Cardiac muscle cell (in vitro differentiated cells and primary cell): Measurements from ENCODE around the gene ZIM2. TPM values are rescaled to one million over a fixed set of nuclear protein-coding genes. Genes with fewer than 3 reads are reported as not detected.

Experiments
- DNase-seq, 2 donors: peaks; one replicate each; pipeline versions ENCODE4 v3.0.0 to v3.0.0-alpha.2; 2010 to 2017; ENCODE audit warnings: low read depth in 1 of 2, low spot score in 1 of 2
- H3K27ac ChIP-seq: fragments of 200-600 bp; sonication (generic); 2 replicates; pipeline ENCODE4 v1.5.1; 2016
- H3K27me3 ChIP-seq: fragments of 200-600 bp; sonication (generic); 2 replicates; pipeline ENCODE4 v1.6.0; 2016; ENCODE audit warnings: control low read depth
- H3K36me3 ChIP-seq: fragments of 200-600 bp; sonication (generic); 2 replicates; pipeline ENCODE4 v1.5.1; 2016; ENCODE audit warnings: control low read depth
- H3K4me1 ChIP-seq: fragments of 200-600 bp; sonication (generic); 2 replicates; pipeline ENCODE4 v1.8.1; 2017; ENCODE audit warnings: low read depth, mild to moderate bottlenecking, mixed run types
- H3K4me3 ChIP-seq: fragments of 200-600 bp; sonication (generic); 2 replicates; pipeline ENCODE4 v1.5.1; 2016; ENCODE audit warnings: mild to moderate bottlenecking
- H3K9me3 ChIP-seq: fragments of 200-600 bp; sonication (generic); 2 replicates; pipeline ENCODE4 v1.5.1; 2017; ENCODE audit warnings: low read depth, mild to moderate bottlenecking, control low read depth
- CTCF ChIP-seq: IDR thresholded peaks from 2 replicates; pipeline ENCODE4 v1.5.1; 2012; ENCODE audit warnings: low read depth, mild to moderate bottlenecking, low read length
- polyA plus RNA-seq: library from polyadenylated mRNA; unstranded; fragments of >200 nt; fragmentation: Nextera tagmentation; extraction: Ambion mirVana; gene quantifications from 2 replicates; pipeline ENCODE4 v1.2.1, GENCODE V29; 2016
- total RNA-seq: library from RNA; depleted of rRNA; stranded (reverse); fragments of >200 nt; gene quantifications from 2 replicates; pipeline ENCODE4 v1.2.3, GENCODE V29; 2016

The ZIM2 gene
- total and polyA plus RNA-seq, 2 experiments from 2014 or later: not detected

GRCh38 chr19:56806639-56807038 lies 33.9 kb downstream of the ZIM2 start:
- DNase-seq: no peak
- Histone ChIP-seq H3K36me3 (no peaks in the 10 kb centered on the region), H3K27me3 (no peaks in the 10 kb centered on the region), H3K4me1 (no peaks in the 10 kb centered on the region), H3K9me3 (peaks cover 3% of the 10 kb centered on the region), H3K27ac (no peak overlapping the region), H3K4me3 (no peak overlapping the region)
- no peak for TF ChIP-seq CTCF

- TF ChIP-seq CTCF: no peak
- Histone ChIP-seq H3K27ac (no peak overlapping the region), H3K4me1 (no peaks in the 10 kb centered on the region), H3K27me3 (no peaks in the 10 kb centered on the region), H3K36me3 (no peaks in the 10 kb centered on the region), H3K4me3 (no peak overlapping the region), H3K9me3 (no peaks in the 10 kb centered on the region)
- no peak for DNase-seq
These were observed 62.2 kb downstream of the ZIM2 start for GRCh38 chr19:56778351-56778750.

GRCh38 chr19:56769650-56770049 lies 70.9 kb downstream of the ZIM2 start:
- Histone ChIP-seq H3K27me3 (no peaks in the 10 kb centered on the region), H3K4me3 (no peak overlapping the region), H3K4me1 (no peaks in the 10 kb centered on the region), H3K9me3 (no peaks in the 10 kb centered on the region), H3K27ac (no peak overlapping the region), H3K36me3 (no peaks in the 10 kb centered on the region)
- DNase-seq: no peak
- no peak for TF ChIP-seq CTCF

DNA sequence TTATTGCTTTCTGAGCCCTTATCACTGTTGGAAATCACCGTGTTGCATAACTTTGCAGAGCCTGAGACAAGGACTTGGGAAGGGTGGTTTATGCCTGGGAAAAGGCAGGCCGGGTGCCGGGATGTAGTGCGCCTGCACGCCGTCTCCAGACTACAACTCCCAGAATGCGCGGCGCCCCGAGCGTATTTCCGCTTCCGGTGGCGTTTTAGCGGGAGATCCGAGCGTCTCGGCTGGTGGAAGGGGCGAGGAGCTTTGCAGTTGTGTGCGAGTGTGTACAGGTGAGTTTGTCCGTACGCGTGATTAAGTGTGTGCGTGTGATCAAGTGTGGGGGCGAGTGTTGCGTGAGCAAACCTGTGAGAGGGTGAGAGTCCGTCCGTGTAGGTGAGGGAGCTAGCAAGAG lies 75.4 kb downstream of the ZIM2 start:
- Histone ChIP-seq H3K36me3 (no peaks in the 10 kb centered on the region), H3K4me3 (no peak overlapping the region), H3K27ac (no peak overlapping the region), H3K9me3 (peaks cover 3% of the 10 kb centered on the region), H3K27me3 (no peaks in the 10 kb centered on the region), H3K4me1 (no peaks in the 10 kb centered on the region)
- DNase-seq: peak in 1 of 2 donors; percentile 25
- TF ChIP-seq CTCF: no peak

- TF ChIP-seq CTCF: no peak
- peaks cover 3% of the 10 kb centered on the region for H3K9me3 ChIP-seq
- no peak overlapping the region for H3K27ac ChIP-seq
These were observed 76.3 kb downstream of the ZIM2 start for GRCh38 chr19:56764196-56764695.

GRCh38 chr19:56760842-56761241 lies 79.7 kb downstream of the ZIM2 start:
- peaks cover 3% of the 10 kb centered on the region for H3K9me3 ChIP-seq
- no peaks in the 10 kb centered on the region for H3K4me1 ChIP-seq
- no peak overlapping the region for H3K27ac ChIP-seq
- no peaks in the 10 kb centered on the region for H3K27me3 ChIP-seq
- no peak for TF ChIP-seq CTCF
- DNase-seq: no peak
- no peak overlapping the region for H3K4me3 ChIP-seq
- no peaks in the 10 kb centered on the region for H3K36me3 ChIP-seq

More at GRCh38 chr19:56764196-56764695, 76.3 kb downstream of the ZIM2 start:
- no peak for DNase-seq
- Histone ChIP-seq H3K27me3 (no peaks in the 10 kb centered on the region), H3K4me3 (no peak overlapping the region), H3K4me1 (no peaks in the 10 kb centered on the region), H3K36me3 (no peaks in the 10 kb centered on the region)
